ES-I3 (cell line): Measurements from ENCODE around the gene CPT1B.

Experiments used
- H3K36me3 ChIP-seq: 2 replicates; pipeline ENCODE4 v1.6.1; 2013; ENCODE audit warnings: mild to moderate bottlenecking, low read length, control low read depth, moderate library complexity; ENCODE audit not compliant: insufficient read depth
- H3K4me1 ChIP-seq: 2 replicates; pipeline ENCODE4 v1.6.1; 2013; ENCODE audit warnings: mild to moderate bottlenecking, control low read depth, low read length; ENCODE audit not compliant: insufficient read depth
- H3K9ac ChIP-seq: 2 replicates; pipeline ENCODE4 v1.6.1; 2013; ENCODE audit warnings: low read depth, mild to moderate bottlenecking, low read length, moderate library complexity
- H3K9me3 ChIP-seq: 2 replicates; pipeline ENCODE4 v1.6.1; 2013; ENCODE audit warnings: mild to moderate bottlenecking, low read length, moderate library complexity; ENCODE audit not compliant: control insufficient read depth, insufficient read depth

CPT1B gene

GRCh38 chr22:50529897-50530579, 48.2 kb downstream of the CPT1B start, which contains the start of gene TYMP:
TSS of gene TYMP (minus strand) at chr22:50530012. CDS start at chr22:50529709, 303 bp downstream.
- Histone ChIP-seq H3K9me3 (no peaks in the 10 kb centered on the region), H3K9ac (peak within 1 kb of the TSS; percentile 66), H3K4me1 (no peaks in the 10 kb centered on the region), H3K36me3 (no peaks in the 10 kb centered on the region)

- Histone ChIP-seq H3K36me3 (no peaks in the 10 kb centered on the region), H3K4me1 (no peaks in the 10 kb centered on the region; the same call in 1 of the 2 replicates), H3K9ac (peak overlapping the region; percentile 66; the same call in 1 of the 2 replicates), H3K9me3 (no peaks in the 10 kb centered on the region)
Observed at GRCh38 chr22:50529416-50529896, 48.8 kb downstream of the CPT1B start.

GRCh38 chr22:50528682-50529415, 49.4 kb downstream of the CPT1B start:
- H3K9me3 ChIP-seq, result no peaks in the 10 kb centered on the region
- H3K36me3 ChIP-seq, result no peaks in the 10 kb centered on the region
- H3K9ac ChIP-seq, result no peak overlapping the region
- no peaks in the 10 kb centered on the region; the same call in 1 of the 2 replicates for H3K4me1 ChIP-seq

- Histone ChIP-seq H3K9ac (no peak overlapping the region), H3K36me3 (no peaks in the 10 kb centered on the region), H3K9me3 (no peaks in the 10 kb centered on the region), H3K4me1 (no peaks in the 10 kb centered on the region; the same call in 1 of the 2 replicates)
Observed at GRCh38 chr22:50527921-50528681, 50.1 kb downstream of the CPT1B start.

- Histone ChIP-seq H3K9ac (peak overlapping the region; percentile 80; the same call in 1 of the 2 replicates), H3K9me3 (no peaks in the 10 kb centered on the region), H3K36me3 (no peaks in the 10 kb centered on the region), H3K4me1 (no peaks in the 10 kb centered on the region; the same call in 1 of the 2 replicates)
Observed at GRCh38 chr22:50526834-50527801, 51.1 kb downstream of the CPT1B start.

GRCh38 chr22:50526108-50526833, 52.0 kb downstream of the CPT1B start:
- Histone ChIP-seq H3K9me3 (no peaks in the 10 kb centered on the region), H3K9ac (peak overlapping the region; percentile 80; the same call in 1 of the 2 replicates), H3K36me3 (no peaks in the 10 kb centered on the region), H3K4me1 (no peaks in the 10 kb centered on the region; the same call in 1 of the 2 replicates)

GRCh38 chr22:50525858-50526107, 52.4 kb downstream of the CPT1B start:
- Histone ChIP-seq H3K9me3 (no peaks in the 10 kb centered on the region), H3K9ac (peak overlapping the region; percentile 80; the same call in 1 of the 2 replicates), H3K4me1 (no peaks in the 10 kb centered on the region; the same call in 1 of the 2 replicates), H3K36me3 (no peaks in the 10 kb centered on the region)

GRCh38 chr22:50525104-50525857, 52.9 kb downstream of the CPT1B start, which contains the start of gene SCO2:
TSS of gene SCO2 (minus strand) at chr22:50525598. CDS start at chr22:50524411, 1,187 bp downstream.
- Histone ChIP-seq H3K9ac (peak within 1 kb of the TSS; percentile 80), H3K4me1 (no peaks in the 10 kb centered on the region; the same call in 1 of the 2 replicates), H3K9me3 (no peaks in the 10 kb centered on the region), H3K36me3 (no peaks in the 10 kb centered on the region)

GRCh38 chr22:50524676-50525103, 53.5 kb downstream of the CPT1B start:
- no peaks in the 10 kb centered on the region for H3K36me3 ChIP-seq
- no peaks in the 10 kb centered on the region; the same call in 1 of the 2 replicates for H3K4me1 ChIP-seq
- H3K9me3 ChIP-seq, result no peaks in the 10 kb centered on the region
- peak overlapping the region; percentile 80 for H3K9ac ChIP-seq

- no peaks in the 10 kb centered on the region for H3K36me3 ChIP-seq
Observed at GRCh38 chr22:50523806-50524675, 54.2 kb downstream of the CPT1B start.

GRCh38 chr22:50523458-50523805, 54.8 kb downstream of the CPT1B start:
- Histone ChIP-seq H3K9ac (no peak overlapping the region), H3K36me3 (no peaks in the 10 kb centered on the region), H3K9me3 (no peaks in the 10 kb centered on the region), H3K4me1 (no peaks in the 10 kb centered on the region; the same call in 1 of the 2 replicates)

More at GRCh38 chr22:50523806-50524675, 54.2 kb downstream of the CPT1B start:
- peak overlapping the region; percentile 80 for H3K9ac ChIP-seq
- no peaks in the 10 kb centered on the region for H3K9me3 ChIP-seq
- no peaks in the 10 kb centered on the region; the same call in 1 of the 2 replicates for H3K4me1 ChIP-seq
